ENCODE data around the gene CSDE1.
A peak's percentile ranks its signal among the peaks of the same experiment; 100 is the strongest.
"Not testable (repeated sequence)": the region's sequence is repeated elsewhere in the genome, so short reads cannot be mapped to it uniquely, and the experiment has no call there.

Gene CSDE1

DNA sequence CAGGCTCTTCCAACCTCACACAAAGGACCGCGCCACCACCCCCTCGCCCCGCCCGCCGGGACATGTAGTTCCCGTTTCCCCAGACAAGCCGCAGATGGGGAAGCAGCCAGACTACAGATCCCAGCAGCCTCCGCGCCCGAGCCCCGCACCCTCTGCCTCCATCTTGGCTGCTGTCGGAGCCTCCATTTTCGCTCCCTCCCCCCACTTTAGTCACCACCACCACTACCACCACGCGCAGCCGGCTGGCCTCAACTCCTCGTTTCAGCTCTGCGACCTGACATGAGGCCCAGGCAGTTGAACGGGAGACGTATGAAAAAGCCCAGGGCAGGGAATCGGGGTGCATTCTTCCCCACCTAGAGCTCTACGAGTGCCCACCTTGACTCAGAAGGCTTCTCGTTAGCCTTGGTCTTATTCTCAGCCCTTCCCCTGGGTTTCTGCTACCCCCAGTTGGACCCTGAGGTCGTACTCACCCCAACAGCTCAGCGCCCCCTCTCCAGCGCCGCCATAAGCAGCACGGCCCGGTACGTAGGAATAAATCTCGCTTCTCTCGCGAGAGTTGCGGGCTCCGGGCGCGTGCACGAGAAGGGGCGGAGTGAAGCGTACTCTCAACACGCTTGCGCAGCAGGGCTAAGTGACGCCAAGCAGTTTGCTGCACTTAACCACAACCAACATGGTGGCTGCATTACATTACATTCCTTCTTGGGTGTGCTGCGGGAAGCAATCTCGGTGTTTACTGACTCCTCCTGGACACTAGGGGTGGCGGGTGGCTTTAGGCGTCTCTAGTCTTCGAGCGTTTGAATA lies at the start of gene CSDE1:
Gene CSDE1 (minus strand): TSS at position 530 of the 801 bp plus-strand sequence. CDS start 18,094 bp downstream, outside the sequence.
- peak within 1 kb of the TSS; percentile 88 for H3K4me3 ChIP-seq (ENCODE audit: low read depth, low read length)
- TF ChIP-seq, protein P1, sequence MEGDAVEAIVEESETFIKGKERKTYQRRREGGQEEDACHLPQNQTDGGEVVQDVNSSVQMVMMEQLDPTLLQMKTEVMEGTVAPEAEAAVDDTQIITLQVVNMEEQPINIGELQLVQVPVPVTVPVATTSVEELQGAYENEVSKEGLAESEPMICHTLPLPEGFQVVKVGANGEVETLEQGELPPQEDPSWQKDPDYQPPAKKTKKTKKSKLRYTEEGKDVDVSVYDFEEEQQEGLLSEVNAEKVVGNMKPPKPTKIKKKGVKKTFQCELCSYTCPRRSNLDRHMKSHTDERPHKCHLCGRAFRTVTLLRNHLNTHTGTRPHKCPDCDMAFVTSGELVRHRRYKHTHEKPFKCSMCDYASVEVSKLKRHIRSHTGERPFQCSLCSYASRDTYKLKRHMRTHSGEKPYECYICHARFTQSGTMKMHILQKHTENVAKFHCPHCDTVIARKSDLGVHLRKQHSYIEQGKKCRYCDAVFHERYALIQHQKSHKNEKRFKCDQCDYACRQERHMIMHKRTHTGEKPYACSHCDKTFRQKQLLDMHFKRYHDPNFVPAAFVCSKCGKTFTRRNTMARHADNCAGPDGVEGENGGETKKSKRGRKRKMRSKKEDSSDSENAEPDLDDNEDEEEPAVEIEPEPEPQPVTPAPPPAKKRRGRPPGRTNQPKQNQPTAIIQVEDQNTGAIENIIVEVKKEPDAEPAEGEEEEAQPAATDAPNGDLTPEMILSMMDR (IDR thresholded peaks at IDR 0.05; ENCODE audit: borderline replicate concordance, insufficient read depth, low read depth, low read length), result no peak

DNA sequence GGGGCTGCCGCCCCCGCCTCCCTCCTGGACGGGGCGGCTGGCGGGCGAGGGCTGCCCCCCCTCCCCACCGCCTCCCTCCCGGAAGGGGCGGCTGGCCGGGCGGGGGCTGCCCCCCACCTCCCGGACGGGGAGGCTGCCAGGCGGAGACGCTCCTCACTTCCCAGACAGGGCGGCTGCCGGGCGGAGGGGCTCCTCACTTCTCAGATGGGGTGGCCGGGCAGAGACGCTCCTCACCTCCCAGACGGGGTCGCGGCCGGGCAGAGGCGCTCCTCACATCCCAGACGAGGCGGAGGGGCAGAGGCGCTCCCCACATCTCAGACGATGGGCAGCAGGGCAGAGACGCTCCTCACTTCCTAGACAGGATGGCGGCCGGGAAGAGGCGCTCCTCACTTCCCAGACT lies 46.7 kb upstream of the CSDE1 start:
- not testable (repeated sequence) for H3K4me3 ChIP-seq (ENCODE audit: low read depth, low read length)

DNA sequence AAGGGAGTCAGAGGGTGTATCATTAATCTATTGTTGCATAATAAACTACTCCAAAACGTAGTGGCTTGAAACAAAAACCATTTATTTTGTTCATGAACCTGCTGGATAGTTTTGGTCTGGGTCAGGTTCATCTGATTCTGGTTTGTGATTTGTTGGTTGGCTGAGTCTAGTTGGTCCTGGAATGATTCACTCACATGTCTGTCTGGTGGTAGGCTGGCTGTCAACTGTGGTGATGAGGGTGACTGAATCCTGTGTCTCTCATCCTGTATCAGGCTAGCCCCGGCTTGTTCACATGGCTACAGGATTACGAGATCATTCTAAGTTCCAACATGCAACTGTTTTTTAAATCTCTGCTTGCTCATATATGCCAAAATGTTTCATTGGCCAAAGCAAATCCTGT lies 45.2 kb upstream of the CSDE1 start:
- H3K4me3 ChIP-seq (ENCODE audit: low read depth, low read length), result no peak overlapping the region
- TF ChIP-seq, protein P1 (IDR thresholded peaks at IDR 0.05; ENCODE audit: borderline replicate concordance, insufficient read depth, low read depth, low read length), result no peak

DNA sequence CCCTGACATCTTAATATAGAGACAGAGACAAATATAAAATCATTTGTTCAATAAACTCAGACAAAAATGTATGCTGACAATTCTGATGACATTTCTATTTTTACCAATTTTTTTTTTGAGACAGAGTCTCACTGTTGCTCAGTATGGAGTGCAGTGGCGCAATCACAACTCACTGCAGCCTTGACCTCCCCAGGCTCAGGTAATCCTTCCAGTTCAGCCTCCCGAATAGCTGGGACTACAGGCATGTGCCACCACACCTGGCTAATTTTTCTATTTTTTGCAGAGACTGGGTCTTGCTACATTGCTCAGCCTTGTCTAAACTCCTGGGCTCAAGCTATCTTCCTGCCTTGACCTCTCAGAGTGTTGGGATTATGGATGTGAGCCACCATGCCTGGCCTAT lies 36.3 kb upstream of the CSDE1 start:
- TF ChIP-seq, protein P1 (IDR thresholded peaks at IDR 0.05; ENCODE audit: borderline replicate concordance, insufficient read depth, low read depth, low read length), result no peak
- no peak overlapping the region for H3K4me3 ChIP-seq (ENCODE audit: low read depth, low read length)

DNA sequence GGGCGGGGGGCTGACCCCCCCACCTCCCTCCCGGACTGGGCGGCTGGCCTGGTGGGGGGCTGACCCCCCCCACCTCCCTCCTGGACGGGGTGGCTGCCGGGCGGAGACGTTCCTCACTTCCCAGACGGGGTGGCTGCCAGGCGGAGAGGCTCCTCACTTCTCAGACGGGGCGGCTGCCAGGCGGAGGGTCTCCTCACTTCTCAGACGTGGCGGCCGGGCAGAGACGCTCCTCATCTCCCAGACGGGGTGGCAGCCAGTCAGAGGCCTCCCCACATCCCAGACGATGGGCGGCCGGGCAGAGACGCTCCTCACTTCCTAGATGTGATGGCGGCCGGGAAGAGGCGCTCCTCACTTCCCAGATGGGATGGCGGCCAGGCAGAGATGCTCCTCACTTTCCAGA lies 32.8 kb upstream of the CSDE1 start:
- H3K4me3 ChIP-seq (ENCODE audit: low read depth, low read length), result not testable (repeated sequence)

DNA sequence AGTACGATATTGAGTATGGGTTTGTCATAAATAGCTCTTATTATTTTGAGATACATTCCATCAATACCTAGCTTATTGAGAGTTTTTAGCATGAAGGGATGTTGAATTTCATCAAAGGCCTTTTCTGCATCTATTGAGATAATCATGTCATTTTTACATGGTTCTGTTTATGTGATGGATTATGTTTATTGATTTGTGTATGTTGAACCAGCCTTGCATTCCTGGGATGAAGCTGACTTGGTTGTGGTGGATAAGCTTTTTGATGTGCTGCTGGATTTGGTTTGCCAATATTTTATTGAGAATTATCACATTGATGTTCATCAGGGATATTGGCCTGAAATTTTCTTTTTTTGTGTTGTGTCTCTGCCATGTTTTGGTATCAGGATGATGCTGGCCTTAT lies 28.7 kb upstream of the CSDE1 start:
- not testable (repeated sequence) for H3K4me3 ChIP-seq (ENCODE audit: low read depth, low read length)

DNA sequence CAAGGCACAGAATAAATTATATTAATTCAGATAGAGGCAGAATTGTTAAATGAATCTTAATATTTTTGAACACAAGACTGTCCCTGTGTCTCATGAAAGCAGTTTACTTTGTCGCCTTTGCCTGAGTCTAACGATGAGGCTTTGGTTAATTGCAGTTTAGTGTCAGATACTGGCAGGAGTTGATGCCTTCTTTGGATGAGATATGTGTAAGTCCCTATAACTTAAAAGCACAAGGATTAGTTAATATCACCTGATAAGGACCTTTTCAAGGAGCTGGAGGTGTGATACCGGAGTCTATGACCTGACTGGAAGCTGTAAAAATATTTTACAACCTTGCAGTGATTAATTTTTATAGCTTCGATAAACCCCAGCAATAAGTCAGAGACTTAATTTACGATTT lies 24.7 kb upstream of the CSDE1 start:
- H3K4me3 ChIP-seq (ENCODE audit: low read depth, low read length), result no peak overlapping the region
- TF ChIP-seq, protein P1 (IDR thresholded peaks at IDR 0.05; ENCODE audit: borderline replicate concordance, insufficient read depth, low read depth, low read length), result no peak

DNA sequence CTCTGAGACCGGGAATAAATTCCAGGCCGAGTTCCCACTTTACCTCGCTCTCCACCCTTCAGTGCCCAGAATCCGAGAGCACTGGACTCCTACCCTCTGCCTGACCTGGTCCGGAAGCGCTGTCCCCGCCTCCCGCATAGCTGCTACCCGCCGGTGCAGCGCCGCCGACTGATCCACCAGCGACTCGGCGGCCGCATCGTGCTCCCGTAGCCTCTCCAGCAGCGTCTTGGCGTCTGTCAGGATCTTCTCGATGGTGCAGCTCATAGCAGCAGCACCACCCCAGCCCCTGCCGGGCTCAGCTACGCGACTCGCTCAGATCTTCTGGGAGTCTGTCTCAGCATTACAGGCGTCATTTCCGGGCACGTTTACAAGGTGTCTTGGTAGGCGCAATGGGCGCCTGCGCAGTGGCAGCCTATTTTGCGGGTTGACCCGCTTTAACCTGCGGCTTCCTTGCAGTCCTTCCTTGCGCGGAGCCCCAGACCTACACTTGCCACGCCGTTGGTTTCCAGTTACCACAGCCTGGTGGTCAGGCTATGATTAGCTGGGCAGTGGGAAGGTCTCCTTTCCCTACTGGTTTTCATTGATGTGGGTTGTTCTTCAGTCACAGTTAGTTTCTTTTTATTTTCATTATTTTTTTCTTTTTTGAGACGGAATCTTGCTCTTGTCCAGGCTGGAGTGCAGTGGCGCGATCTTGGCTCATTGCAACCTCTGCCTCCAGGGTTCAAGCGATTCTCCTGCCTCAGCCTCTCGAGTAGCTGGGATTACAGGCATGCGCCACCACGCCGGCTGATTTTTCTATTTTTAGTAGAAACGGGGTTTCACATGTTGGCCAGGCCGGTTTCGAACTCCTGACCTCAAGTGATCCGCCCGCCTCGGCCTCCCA lies 22.8 kb upstream of the CSDE1 start, which contains the start of gene SIKE1:
Gene SIKE1 (minus strand): TSS at position 342 of the 883 bp plus-strand sequence. CDS start 78 bp downstream, at position 264.
- peak within 1 kb of the TSS; percentile 96 for H3K4me3 ChIP-seq (ENCODE audit: low read depth, low read length)
- TF ChIP-seq, protein P1 (IDR thresholded peaks at IDR 0.05; ENCODE audit: borderline replicate concordance, insufficient read depth, low read depth, low read length), result 0 out of 2 replicates have a peak, but pooled peaks have one; percentile 6
